Thoracic aorta (tissue), 2 donors: ENCODE results near the gene CD2. TPM values are rescaled to one million over a fixed set of nuclear protein-coding genes. Genes with fewer than 3 reads are reported as not detected.

Experiments
- ATAC-seq: fragments of 150-250 bp; one replicate; pipeline ENCODE4 v1.8.0; 2017; ENCODE audit warnings: low read depth; ENCODE audit not compliant: insufficient number of reproducible peaks, low FRiP score
- DNase-seq: peaks from one replicate; pipeline ENCODE4 v3.0.0-alpha.2; 2020; ENCODE audit warnings: low spot score
- H3K27ac ChIP-seq, 2 donors: fragments of 200-600 bp; sonication (generic); 1 replicate in 1 of 2; 2 replicates in 1 of 2; pipeline ENCODE4 v1.5.1; 2016; ENCODE audit warnings: mild to moderate bottlenecking in 2 of 2, moderate library complexity in 2 of 2
- H3K27me3 ChIP-seq: fragments of 200-600 bp; sonication (generic); replicated peaks from 2 replicates; pipeline ENCODE4 v1.6.0; 2016; ENCODE audit warnings: mild to moderate bottlenecking; ENCODE audit not compliant: insufficient read depth
- H3K36me3 ChIP-seq: fragments of 200-600 bp; sonication (generic); one replicate; pipeline ENCODE4 v1.5.1; 2016
- H3K4me1 ChIP-seq, 2 donors: fragments of 200-600 bp; sonication (generic); 1 replicate in 1 of 2; 2 replicates in 1 of 2; pipeline versions ENCODE4 v1.5.1 to v1.6.0; 2016; ENCODE audit warnings: low read depth in 2 of 2, mild to moderate bottlenecking in 1 of 2; ENCODE audit not compliant: control insufficient read depth in 1 of 2
- H3K4me3 ChIP-seq: fragments of 200-600 bp; sonication (generic); 2 replicates; pipeline ENCODE4 v1.5.1; 2016; ENCODE audit warnings: mild to moderate bottlenecking
- H3K9me3 ChIP-seq: fragments of 200-600 bp; sonication (generic); 2 replicates; pipeline ENCODE4 v1.5.1; 2016
- total RNA-seq, 2 donors: library from RNA; depleted of rRNA; stranded (reverse); fragments of >200 nt; gene quantifications; one replicate each; pipeline versions ENCODE4 v1.1.0 to v1.2.3, GENCODE V29; 2016
- TF ChIP-seq, protein P1 (sequence below): fragments of 200-600 bp; sonication (generic); IDR thresholded peaks from one replicate; pipeline ENCODE4 v1.5.1; 2019; ENCODE audit warnings: antibody characterized with exemption

The CD2 gene
- total RNA-seq, 2 donors from 2014 or later, result 1.4 to 3.0 TPM

DNA sequence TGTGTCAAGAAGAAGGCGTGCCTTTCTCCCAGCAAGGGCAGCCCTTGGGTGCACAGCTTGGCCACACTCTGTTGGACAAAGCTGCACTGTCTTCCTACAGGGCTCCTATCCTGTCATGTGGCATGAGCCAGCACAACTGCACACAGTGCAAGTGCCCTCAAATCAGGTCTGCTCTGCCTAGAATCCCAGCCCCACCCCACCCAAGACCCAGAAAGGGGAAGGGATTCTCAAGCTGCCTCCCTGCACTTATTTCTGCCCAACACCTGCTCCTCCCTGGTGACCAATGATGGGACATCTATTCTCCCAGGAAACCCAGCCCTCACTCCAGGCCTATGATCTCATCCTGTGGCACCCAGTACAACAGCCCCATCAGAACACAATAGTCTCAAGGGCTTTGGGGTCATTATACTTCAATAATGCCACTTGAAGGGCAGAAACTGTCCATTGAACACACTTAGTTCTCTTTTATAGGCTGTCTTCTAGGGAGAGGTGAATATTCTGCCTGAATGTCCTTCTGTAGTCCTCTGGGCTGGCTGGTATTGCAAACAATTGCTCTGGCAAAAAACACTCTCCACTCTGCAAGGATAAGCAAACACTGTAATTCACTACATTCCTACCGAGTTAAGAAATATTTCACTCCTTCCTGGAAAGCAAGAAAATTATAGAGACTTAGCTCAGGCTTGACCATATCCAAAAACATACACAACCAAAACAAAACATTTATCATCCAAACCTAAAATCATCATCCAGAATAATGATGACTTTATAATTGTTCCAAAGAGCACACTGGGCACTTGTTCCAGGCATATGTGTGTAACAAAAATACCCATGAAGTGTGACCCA, 43.6 kb upstream of the CD2 start:
- Histone ChIP-seq H3K27me3 (no peaks in the 10 kb centered on the region), H3K4me1 (peaks cover 3 to 12% of the 10 kb centered on the region in 2 donors), H3K27ac (no peak overlapping the region), H3K9me3 (no peaks in the 10 kb centered on the region), H3K4me3 (no peak overlapping the region), H3K36me3 (no peaks in the 10 kb centered on the region)
- TF ChIP-seq, protein P1, sequence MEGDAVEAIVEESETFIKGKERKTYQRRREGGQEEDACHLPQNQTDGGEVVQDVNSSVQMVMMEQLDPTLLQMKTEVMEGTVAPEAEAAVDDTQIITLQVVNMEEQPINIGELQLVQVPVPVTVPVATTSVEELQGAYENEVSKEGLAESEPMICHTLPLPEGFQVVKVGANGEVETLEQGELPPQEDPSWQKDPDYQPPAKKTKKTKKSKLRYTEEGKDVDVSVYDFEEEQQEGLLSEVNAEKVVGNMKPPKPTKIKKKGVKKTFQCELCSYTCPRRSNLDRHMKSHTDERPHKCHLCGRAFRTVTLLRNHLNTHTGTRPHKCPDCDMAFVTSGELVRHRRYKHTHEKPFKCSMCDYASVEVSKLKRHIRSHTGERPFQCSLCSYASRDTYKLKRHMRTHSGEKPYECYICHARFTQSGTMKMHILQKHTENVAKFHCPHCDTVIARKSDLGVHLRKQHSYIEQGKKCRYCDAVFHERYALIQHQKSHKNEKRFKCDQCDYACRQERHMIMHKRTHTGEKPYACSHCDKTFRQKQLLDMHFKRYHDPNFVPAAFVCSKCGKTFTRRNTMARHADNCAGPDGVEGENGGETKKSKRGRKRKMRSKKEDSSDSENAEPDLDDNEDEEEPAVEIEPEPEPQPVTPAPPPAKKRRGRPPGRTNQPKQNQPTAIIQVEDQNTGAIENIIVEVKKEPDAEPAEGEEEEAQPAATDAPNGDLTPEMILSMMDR, result no peak
- DNase-seq (no peak), ATAC-seq (no peak)

DNA sequence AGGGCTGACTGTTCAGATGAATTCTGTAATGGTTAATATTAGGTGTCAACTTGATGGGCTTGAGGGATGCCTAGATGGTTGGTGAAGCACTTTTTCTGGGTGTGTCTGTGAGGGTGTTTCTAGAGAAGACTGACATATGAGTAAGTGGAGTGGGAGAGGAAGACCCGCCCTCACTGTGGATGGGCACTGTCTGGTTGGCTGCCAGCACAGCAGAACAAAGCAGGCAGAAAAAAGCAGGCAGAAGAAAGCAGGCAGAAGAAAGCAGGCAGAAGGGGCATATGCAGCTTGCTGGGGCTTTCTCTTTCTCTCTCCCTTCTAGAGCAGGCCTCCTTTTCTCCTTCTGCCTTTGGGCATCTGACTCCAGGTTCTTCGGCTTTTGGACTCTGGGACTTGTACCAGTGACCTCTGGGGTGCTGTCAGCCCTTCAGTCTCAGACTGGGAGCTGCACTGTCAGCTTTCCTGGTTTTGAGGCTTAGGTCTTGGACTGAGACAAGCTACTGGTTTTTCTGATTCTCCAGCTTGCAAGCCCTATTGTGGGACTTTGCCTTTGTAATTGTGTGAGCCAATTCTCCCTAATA, 42.9 kb upstream of the CD2 start:
- TF ChIP-seq, protein P1, result no peak
- no peaks in the 10 kb centered on the region for H3K27me3 ChIP-seq
- no peak overlapping the region for H3K4me3 ChIP-seq
- peaks cover 3 to 12% of the 10 kb centered on the region in 2 donors for H3K4me1 ChIP-seq
- ATAC-seq (no peak), DNase-seq (no peak)
- no peaks in the 10 kb centered on the region for H3K36me3 ChIP-seq
- H3K27ac ChIP-seq, result no peak overlapping the region
- no peaks in the 10 kb centered on the region for H3K9me3 ChIP-seq

DNA sequence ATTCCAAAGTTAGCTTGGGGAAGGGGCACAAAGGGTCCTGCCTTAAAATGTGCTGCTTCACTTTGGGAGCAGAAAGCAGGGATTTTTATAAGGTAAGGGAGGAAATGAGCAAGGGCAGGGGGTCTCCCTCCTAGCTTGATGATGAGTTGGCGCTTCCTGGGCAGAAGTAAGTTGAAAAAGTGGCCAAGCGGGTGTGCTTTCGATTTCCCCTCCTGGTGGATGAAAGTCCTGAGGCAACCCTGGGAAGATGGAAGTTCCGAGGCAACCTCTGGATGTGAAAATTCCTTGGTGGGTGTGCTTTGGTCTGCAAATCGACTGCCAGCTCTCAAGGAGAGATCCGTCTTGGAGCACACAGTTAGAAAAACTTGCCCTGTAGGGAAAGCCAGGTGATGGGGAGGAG, 41.7 kb upstream of the CD2 start:
- DNase-seq, result no peak
- Histone ChIP-seq H3K27ac (no peak overlapping the region), H3K27me3 (no peaks in the 10 kb centered on the region), H3K36me3 (no peaks in the 10 kb centered on the region), H3K4me3 (no peak overlapping the region), H3K9me3 (no peaks in the 10 kb centered on the region), H3K4me1 (peaks cover 3 to 12% of the 10 kb centered on the region in 2 donors)
- ATAC-seq, result no peak
- TF ChIP-seq, protein P1, result no peak

DNA sequence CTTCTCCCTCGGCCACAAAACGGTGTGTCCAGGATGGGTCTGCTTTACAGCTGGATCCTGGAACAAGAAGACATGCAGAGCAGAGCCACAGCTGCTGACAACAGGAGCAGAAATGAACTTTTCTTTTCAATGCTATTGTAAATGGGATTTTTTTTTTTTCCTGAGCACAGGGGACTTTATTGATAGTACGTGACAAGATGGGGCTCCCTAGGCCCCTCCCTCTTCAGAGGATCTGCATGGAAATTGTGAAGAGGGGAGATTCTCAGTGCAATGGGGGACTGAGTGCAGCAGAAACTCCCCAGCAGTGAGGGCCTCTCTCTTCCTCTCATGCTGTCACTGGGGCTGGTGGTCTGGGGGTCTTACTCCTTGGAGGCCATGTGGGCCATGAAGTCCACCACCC, 40.8 kb upstream of the CD2 start:
- peaks cover 3 to 12% of the 10 kb centered on the region in 2 donors for H3K4me1 ChIP-seq
- DNase-seq, result no peak
- no peaks in the 10 kb centered on the region for H3K27me3 ChIP-seq
- no peak overlapping the region for H3K27ac ChIP-seq
- no peak for ATAC-seq
- TF ChIP-seq, protein P1, result no peak
- no peak overlapping the region for H3K4me3 ChIP-seq
- no peaks in the 10 kb centered on the region for H3K36me3 ChIP-seq
- H3K9me3 ChIP-seq, result no peaks in the 10 kb centered on the region

DNA sequence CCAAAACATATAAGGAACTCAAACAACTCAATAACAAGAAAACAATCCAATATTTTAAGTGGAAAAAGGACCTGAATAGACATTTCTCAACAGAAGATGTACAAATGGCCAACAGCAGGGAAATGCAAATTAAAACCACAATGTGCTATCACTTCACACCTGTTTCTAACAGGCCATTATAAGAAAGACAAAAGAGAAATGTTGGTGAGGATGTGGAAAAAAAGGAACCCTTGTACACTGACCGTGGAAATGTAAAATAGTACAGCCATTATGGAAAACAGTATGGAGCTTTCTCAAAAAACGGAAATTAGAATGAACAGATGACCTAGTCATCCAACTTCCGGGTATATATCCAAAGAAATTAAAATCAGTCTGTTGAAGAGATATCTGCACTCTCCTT, 37.8 kb upstream of the CD2 start:
- TF ChIP-seq, protein P1, result no peak
- Histone ChIP-seq H3K9me3 (no peaks in the 10 kb centered on the region), H3K36me3 (no peaks in the 10 kb centered on the region), H3K4me3 (no peak overlapping the region), H3K27me3 (no peaks in the 10 kb centered on the region), H3K27ac (no peak overlapping the region), H3K4me1 (peaks cover 0 to 2% of the 10 kb centered on the region in 2 donors)
- ATAC-seq (no peak), DNase-seq (no peak)
